PFSK-1 (cell line): ENCODE results near the gene CACNA1A.

Experiments used
- FOXP2 ChIP-seq: optimal IDR thresholded peaks from 2 replicates; pipeline ENCODE3; 2011; ENCODE audit warnings: borderline replicate concordance, control low read depth, inconsistent platforms; ENCODE audit not compliant: insufficient read depth; ENCODE audit errors: extremely low read length, extremely low read depth
- POLR2AphosphoS5 ChIP-seq: IDR thresholded peaks from 2 replicates; pipeline ENCODE4 v1.6.1; 2012; ENCODE audit warnings: low read depth, mild to moderate bottlenecking, control low read depth, low read length, moderate library complexity
- REST ChIP-seq, 2 experiments: IDR thresholded peaks; 2 replicates each; pipeline versions ENCODE4 v1.6.1 to v1.8.0; 2011 to 2012; ENCODE audit warnings: low read depth in 2 of 2, low read length in 2 of 2, control low read depth in 1 of 2, inconsistent platforms in 1 of 2, mild to moderate bottlenecking in 1 of 2, moderate library complexity in 1 of 2; ENCODE audit not compliant: insufficient read depth in 1 of 2
- SIN3A ChIP-seq: IDR thresholded peaks from 2 replicates; pipeline ENCODE4 v1.6.1; 2012; ENCODE audit warnings: mild to moderate bottlenecking, low read length, moderate library complexity, borderline replicate concordance; ENCODE audit not compliant: insufficient read depth
- TAF1 ChIP-seq: IDR thresholded peaks from 2 replicates; pipeline ENCODE4 v1.6.1; 2012; ENCODE audit warnings: low read length, control low read depth, borderline replicate concordance; ENCODE audit not compliant: insufficient read depth

The CACNA1A gene

GRCh38 chr19:13363954-13364353 lies 142.3 kb downstream of the CACNA1A start:
- TF ChIP-seq SIN3A (no peak), TAF1 (no peak), REST (IDR thresholded peaks at IDR 0.05; ENCODE audit: insufficient read depth in 1 of 2, low read depth in 2 of 2, low read length in 2 of 2) (no peak), POLR2AphosphoS5 (no peak), FOXP2 (no peak)

- TF ChIP-seq FOXP2 (no peak), TAF1 (no peak), REST (IDR thresholded peaks at IDR 0.05; ENCODE audit: insufficient read depth in 1 of 2, low read depth in 2 of 2, low read length in 2 of 2) (no peak), POLR2AphosphoS5 (no peak), SIN3A (no peak)
These were observed 143.0 kb downstream of the CACNA1A start for GRCh38 chr19:13363245-13363644.

DNA sequence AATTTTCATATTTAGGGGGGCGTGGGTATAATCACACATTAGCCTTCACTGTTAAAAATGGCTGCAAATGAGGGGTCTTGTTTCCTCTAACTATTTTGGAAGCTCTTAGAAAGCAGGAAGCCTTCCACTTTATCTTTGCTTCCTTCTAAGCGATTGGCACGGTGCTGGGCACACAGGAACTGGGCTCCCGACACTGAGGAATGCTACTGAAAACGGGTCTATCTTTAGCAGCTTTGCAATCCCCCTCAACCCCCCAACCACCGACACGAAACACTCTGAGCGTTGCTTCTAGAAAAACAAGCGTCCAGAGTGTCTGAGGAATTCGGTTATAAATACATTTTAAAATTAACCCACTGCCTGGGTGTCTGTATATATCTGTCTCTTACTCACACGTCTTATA lies 143.6 kb downstream of the CACNA1A start:
- TF ChIP-seq POLR2AphosphoS5 (no peak), SIN3A (no peak), REST (IDR thresholded peaks at IDR 0.05; ENCODE audit: insufficient read depth in 1 of 2, low read depth in 2 of 2, low read length in 2 of 2) (no peak)

- no peak for TF ChIP-seq SIN3A
- no peak for TF ChIP-seq FOXP2
- TF ChIP-seq TAF1, result no peak
- TF ChIP-seq REST (IDR thresholded peaks at IDR 0.05; ENCODE audit: insufficient read depth in 1 of 2, low read depth in 2 of 2, low read length in 2 of 2), result no peak
- TF ChIP-seq POLR2AphosphoS5, result no peak
These were observed 149.5 kb downstream of the CACNA1A start for GRCh38 chr19:13356686-13357280.

- TF ChIP-seq FOXP2 (no peak), TAF1 (no peak), POLR2AphosphoS5 (no peak), SIN3A (no peak)
These were observed 150.1 kb downstream of the CACNA1A start for GRCh38 chr19:13356185-13356584.
